GM12878 (cell line): ENCODE measurements around the gene ZMIZ2. TPM values are rescaled to one million over a fixed set of nuclear protein-coding genes. Genes with fewer than 3 reads are reported as not detected.

Experiments
- ATAC-seq: fragments of 200-7000 bp; cut with Tn5 transposase; 3 replicates; pipeline ENCODE4 v1.9.1; 2020; ENCODE audit warnings: mild to moderate bottlenecking, moderate library complexity
- BruUV-seq: library from RNA; stranded (reverse); fragments of 400-500 nt; replicated peaks from 2 replicates; lab custom pipeline; 2021; lab: Mats Ljungman, UMichigan
- CTCF ChIA-PET: fragments of 300-600 bp; sonication (Branson Sonifier 250); formaldehyde crosslinking; extraction: SDS; loops from one replicate; lab custom pipeline; 2021; ENCODE audit warnings: inconsistent platforms; lab: Yijun Ruan, JAX
- POLR2A ChIA-PET: fragments of 350-600 bp; formaldehyde crosslinking; extraction: SDS; loops from one replicate; lab custom pipeline; 2021; ENCODE audit warnings: inconsistent platforms; lab: Charles Lee
- RAD21 ChIA-PET: fragments of 300-600 bp; sonication (Branson Sonifier 250); formaldehyde crosslinking; loops from one replicate; lab custom pipeline; 2023; ENCODE audit warnings: antibody characterized with exemption; ENCODE audit not compliant: unreplicated experiment; lab: Charles Lee
- SMC1A ChIA-PET: fragments of 300-600 bp; sonication (Branson Sonifier 250); formaldehyde crosslinking; loops from one replicate; lab custom pipeline; 2023; ENCODE audit not compliant: unreplicated experiment, uncharacterized antibody; lab: Charles Lee
- DNase-seq: peaks from one replicate; pipeline ENCODE4 v3.0.0-alpha.2; 2011; ENCODE audit warnings: low read depth, low spot score
- FAIRE-seq: peaks from 3 replicates; lab custom pipeline; 2011; peaks lifted over from hg19 to GRCh38; lab: Jason Lieb, UNC
- H2AFZ ChIP-seq: 2 replicates; pipeline ENCODE4 v1.6.0; 2011; ENCODE audit warnings: low read depth, low read length, control low read depth; ENCODE audit not compliant: control insufficient read depth
- H3K27ac ChIP-seq: 2 replicates; pipeline ENCODE4 v1.5.1; 2011; ENCODE audit warnings: control low read depth; ENCODE audit not compliant: control insufficient read depth, insufficient read depth
- H3K27me3 ChIP-seq, 2 experiments: replicated peaks in 1 of 2; 2 replicates each; pipeline versions ENCODE4 v1.6.0 to v1.6.1; 2011; ENCODE audit warnings: low read length in 1 of 2; ENCODE audit not compliant: control insufficient read depth in 2 of 2, insufficient read depth in 2 of 2
- H3K36me3 ChIP-seq, 2 experiments: 2 replicates each; pipeline ENCODE4 v1.5.1; 2011; ENCODE audit warnings: low read length in 1 of 2; ENCODE audit not compliant: control insufficient read depth in 2 of 2, insufficient read depth in 2 of 2
- H3K4me1 ChIP-seq: 2 replicates; pipeline ENCODE4 v1.6.1; 2011; ENCODE audit warnings: mild to moderate bottlenecking, low read length, moderate library complexity, mixed read lengths; ENCODE audit not compliant: control insufficient read depth, insufficient read depth
- H3K4me2 ChIP-seq: 2 replicates; pipeline ENCODE4 v1.6.0; 2011; ENCODE audit warnings: control low read depth; ENCODE audit not compliant: control insufficient read depth, insufficient read depth
- H3K4me3 ChIP-seq: fragments of 200-600 bp; sonication (generic); 2 replicates; pipeline ENCODE4 v1.5.1; 2016
- H3K79me2 ChIP-seq: 2 replicates; pipeline ENCODE4 v1.6.0; 2011; ENCODE audit warnings: low read length; ENCODE audit not compliant: control insufficient read depth, insufficient read depth
- H3K9ac ChIP-seq: 2 replicates; pipeline ENCODE4 v1.8.0; 2011; ENCODE audit warnings: low read length, control low read depth, mixed read lengths; ENCODE audit not compliant: control insufficient read depth, insufficient read depth
- H3K9me3 ChIP-seq: replicated peaks from 3 replicates; pipeline ENCODE4 v1.5.1; 2011; ENCODE audit warnings: mild to moderate bottlenecking, low read length; ENCODE audit not compliant: control insufficient read depth, insufficient read depth
- H4K20me1 ChIP-seq: 2 replicates; pipeline ENCODE4 v1.6.0; 2011; ENCODE audit not compliant: control insufficient read depth, insufficient read depth
- ATF7 ChIP-seq: fragments of 450-650 bp; IDR thresholded peaks from 2 replicates; pipeline ENCODE4 v1.6.1; 2016; ENCODE audit warnings: low read depth, mild to moderate bottlenecking
- FOXK2 ChIP-seq: fragments of 450-650 bp; IDR thresholded peaks from 2 replicates; pipeline ENCODE4 v1.6.1; 2017; ENCODE audit warnings: mild to moderate bottlenecking, moderate library complexity
- HSF1 ChIP-seq: fragments of 150-350 bp; IDR thresholded peaks from 2 replicates; pipeline ENCODE4 v1.6.1; 2014; ENCODE audit warnings: mild to moderate bottlenecking, low read depth, low read length
- KDM1A ChIP-seq: fragments of 200-600 bp; sonication (generic); IDR thresholded peaks from 2 replicates; pipeline ENCODE4 v1.6.1; 2016; ENCODE audit warnings: borderline replicate concordance
- MTA3 ChIP-seq: IDR thresholded peaks from 2 replicates; pipeline ENCODE4 v1.6.1; 2012; ENCODE audit warnings: low read length, inconsistent platforms, borderline replicate concordance
- NKRF ChIP-seq: fragments of 450-650 bp; conservative IDR thresholded peaks from 2 replicates; pipeline ENCODE4 v1.6.1; 2017; ENCODE audit warnings: mild to moderate bottlenecking, moderate library complexity
- RFX5 ChIP-seq: IDR thresholded peaks from 2 replicates; pipeline ENCODE4 v1.6.1; 2011; ENCODE audit warnings: low read depth, low read length, improper control_type of control experiment
- STAT1 ChIP-seq: fragments of 450-650 bp; conservative IDR thresholded peaks from 2 replicates; pipeline ENCODE4 v1.6.1; 2014; ENCODE audit warnings: antibody characterized with exemption, mild to moderate bottlenecking
- ZSCAN29 ChIP-seq: fragments of 450-650 bp; IDR thresholded peaks from 2 replicates; pipeline ENCODE4 v1.6.1; 2017; ENCODE audit warnings: mild to moderate bottlenecking, moderate library complexity
- WGBS: methylation state at CpG from one replicate; pipeline ENCODE4 v1.1.6; 2016; ENCODE audit warnings: low lambda C conversion rate; ENCODE audit not compliant: insufficient replicate concordance, insufficient coverage; ENCODE audit errors: missing lambda C conversion rate; 5-methylcytosine and 5-hydroxymethylcytosine counted together
- in situ Hi-C: fragments of 300-500 bp; cut with MboI; formaldehyde crosslinking; loops from 9 replicates; pipeline ENCODE4 v1.14.3; 2018; ENCODE audit warnings: mixed read lengths
- intact Hi-C: fragments of 100-400 bp; cut with micrococcal nuclease; formaldehyde crosslinking; loops from one replicate; pipeline ENCODE4 v1.14.2; 2022; ENCODE audit not compliant: unreplicated experiment
- polyA plus RNA-seq, 11 experiments: library from polyadenylated mRNA; depleted of rRNA in 4 of 11; unstranded in 6 of 11; stranded (reverse) in 5 of 11; fragments of >200 nt; fragmentation: Nextera tagmentation in 4 of 11; fragmentation: Illumina TruSeq in 1 of 11; extraction: Ambion mirVana in 4 of 11; extraction: Trizol in 1 of 11; gene quantifications; 1 replicate in 1 of 11; 2 replicates in 10 of 11; pipeline versions ENCODE4 v1.2.1 to v1.2.3, GENCODE V29; 2011 to 2016; ENCODE audit warnings: inconsistent platforms in 2 of 11, missing spikeins in 2 of 11, low read depth in 1 of 11
- total RNA-seq, 4 experiments: library from RNA; depleted of rRNA in 3 of 4; stranded (reverse); fragments of >200 nt in 3 of 4; fragmentation: Illumina TruSeq in 1 of 4; extraction: Trizol in 1 of 4; gene quantifications; 2 replicates each; pipeline versions ENCODE4 v1.2.1 to v1.2.3, GENCODE V29; 2013 to 2021

Gene ZMIZ2
- total and polyA plus RNA-seq, 10 of the 15 experiments (the other 5 are each of a cell fraction or from before 2014, with no cell fraction given): 0.71 to 158 (median 17.0) TPM

GRCh38 chr7:44772440-44772839, 23.8 kb downstream of the ZMIZ2 start:
- WGBS: 63% methylated on average over 6 of the region's 6 CpGs
- CTCF ChIA-PET: interaction anchor here (1.1 kb wide), 1 partner anchor 22 kb away, joined by 4 read pairs; no protein-coding TSS in a partner anchor

More at GRCh38 chr7:44772440-44772839, 23.8 kb downstream of the ZMIZ2 start:
- H3K4me3 ChIP-seq: no peak overlapping the region
- in situ Hi-C loops: no loop called here
- H3K27ac ChIP-seq: no peak overlapping the region
- ChIA-PET RAD21 (interaction anchor here (0.6 kb wide), 1 partner anchor 36 kb away, joined by 3 read pairs; no protein-coding TSS in a partner anchor), POLR2A (interaction anchor here (1.1 to 1.4 kb wide), 3 partner anchors 23 to 165 kb away, joined by 3 to 4 read pairs (median 3); partner anchors contain the start of genes H2AZ2 and OGDH), SMC1A (interaction anchor here (0.6 to 1.6 kb wide), 4 partner anchors 9 to 59 kb away, joined by 3 to 4 read pairs (median 4); no protein-coding TSS in a partner anchor)
- H3K9me3 ChIP-seq: no peaks in the 10 kb centered on the region; the same call in 2 of the 3 replicates
- DNase-seq (no peak), ATAC-seq (no peak), FAIRE-seq (no peak)
- no peaks in the 10 kb centered on the region for H3K79me2 ChIP-seq
- no peaks in the 10 kb centered on the region for H3K27me3 ChIP-seq
- intact Hi-C loops: no loop called here
- H3K36me3 ChIP-seq: peaks cover 3 to 5% of the 10 kb centered on the region in 2 experiments; a peak in 3 of 4 replicates
- H4K20me1 ChIP-seq: no peaks in the 10 kb centered on the region
- no peak overlapping the region for H2AFZ ChIP-seq
- H3K4me2 ChIP-seq: no peak overlapping the region
- no peak overlapping the region for H3K9ac ChIP-seq
- BruUV-seq: no TSS peak
- H3K4me1 ChIP-seq: peaks cover 31% of the 10 kb centered on the region
- TF ChIP-seq HSF1: no peak
- no peak for TF ChIP-seq MTA3
- no peak for TF ChIP-seq KDM1A
- TF ChIP-seq STAT1: no peak
- TF ChIP-seq FOXK2: no peak
- TF ChIP-seq ZSCAN29: no peak
- no peak for TF ChIP-seq ATF7
- TF ChIP-seq RFX5: no peak
- no peak for TF ChIP-seq NKRF
- TF ChIP-seq, all 136 proteins: peak for 0
